HepG2 (cell line): ENCODE measurements around the gene TRUB1. TPM values are rescaled to one million over a fixed set of nuclear protein-coding genes. Genes with fewer than 3 reads are reported as not detected.

Experiments used
- ERF ChIP-seq: IDR thresholded peaks from 2 replicates; pipeline ENCODE4 v1.6.1; 2018; ENCODE audit warnings: missing biosample characterization, missing genetic modification reagents
- FOXK2 ChIP-seq: fragments of 450-650 bp; IDR thresholded peaks from 2 replicates; pipeline ENCODE4 v1.6.1; 2016
- HDAC1 ChIP-seq: sonication (generic); formaldehyde crosslinking; IDR thresholded peaks from 2 replicates; pipeline ENCODE4 v1.5.1; 2020; ENCODE audit warnings: mild to moderate bottlenecking, missing genetic modification reagents
- HNRNPH1 ChIP-seq: fragments of 200-400 bp; formaldehyde crosslinking; optimal IDR thresholded peaks from 2 replicates; pipeline ENCODE3; 2017; ENCODE audit warnings: mild to moderate bottlenecking, low read depth, low read length
- KDM3A ChIP-seq: IDR thresholded peaks from 2 replicates; pipeline ENCODE4 v1.6.1; 2018; ENCODE audit warnings: low read depth, missing compliant biosample characterization
- MAF1 ChIP-seq: sonication (generic); formaldehyde crosslinking; IDR thresholded peaks from 2 replicates; pipeline ENCODE4 v1.5.0; 2020; ENCODE audit warnings: missing genetic modification reagents, borderline replicate concordance
- NFIB ChIP-seq: sonication (generic); formaldehyde crosslinking; IDR thresholded peaks from 2 replicates; pipeline ENCODE4 v1.9.0; 2021; ENCODE audit warnings: missing genetic modification reagents, mild to moderate bottlenecking, borderline replicate concordance
- SATB2 ChIP-seq: sonication (generic); formaldehyde crosslinking; IDR thresholded peaks from 2 replicates; pipeline ENCODE4 v1.5.0; 2020; ENCODE audit warnings: missing genetic modification reagents
- TCF12 ChIP-seq, 2 experiments: fragments of 450-650 bp in 1 of 2; sonication (generic) in 1 of 2; formaldehyde crosslinking in 1 of 2; IDR thresholded peaks; 2 replicates each; pipeline versions ENCODE4 v1.6.1 to v1.8.0; 2017 to 2022; ENCODE audit warnings: antibody characterized with exemption in 1 of 2, mild to moderate bottlenecking in 1 of 2, missing genetic modification reagents in 1 of 2, moderate library complexity in 1 of 2
- ZMYM4 ChIP-seq: sonication (generic); formaldehyde crosslinking; IDR thresholded peaks from 2 replicates; pipeline ENCODE4 v1.8.1; 2023; ENCODE audit warnings: mild to moderate bottlenecking, missing genetic modification reagents
- ZNF207 ChIP-seq: fragments of 450-650 bp; IDR thresholded peaks from 2 replicates; pipeline ENCODE4 v1.6.1; 2016; ENCODE audit warnings: antibody characterized with exemption, borderline replicate concordance
- ZNF430 ChIP-seq: sonication (generic); formaldehyde crosslinking; IDR thresholded peaks from 2 replicates; pipeline ENCODE4 v1.9.0; 2021; ENCODE audit warnings: mild to moderate bottlenecking, missing genetic modification reagents
- ZNF496 ChIP-seq: sonication (generic); formaldehyde crosslinking; IDR thresholded peaks from 2 replicates; pipeline ENCODE4 v1.8.1; 2023; ENCODE audit warnings: mild to moderate bottlenecking, moderate library complexity, missing genetic modification reagents; ENCODE audit not compliant: insufficient replicate concordance
- ZNF652 ChIP-seq: IDR thresholded peaks from 2 replicates; pipeline ENCODE4 v1.6.1; 2016; ENCODE audit warnings: low read depth, borderline replicate concordance
- ZNF737 ChIP-seq: sonication (generic); formaldehyde crosslinking; IDR thresholded peaks from 2 replicates; pipeline ENCODE4 v1.5.0; 2020; ENCODE audit warnings: missing genetic modification reagents, mild to moderate bottlenecking, borderline replicate concordance
- ZNF891 ChIP-seq: sonication (generic); formaldehyde crosslinking; IDR thresholded peaks from 2 replicates; pipeline ENCODE4 v1.5.0; 2020; ENCODE audit warnings: mild to moderate bottlenecking, missing genetic modification reagents
- polyA plus RNA-seq, 8 experiments: library from polyadenylated mRNA; depleted of rRNA in 3 of 8; stranded (reverse) in 7 of 8; unstranded in 1 of 8; fragments of >200 nt; fragmentation: Illumina TruSeq in 4 of 8; extraction: Trizol in 4 of 8; gene quantifications; 2 replicates each; pipeline versions ENCODE4 v1.2.1 to v1.2.3, GENCODE V29; 2011 to 2016; ENCODE audit warnings: low read depth in 4 of 8, missing spikeins in 1 of 8, mixed read lengths in 1 of 8; ENCODE audit not compliant: insufficient read depth in 1 of 8
- total RNA-seq, 5 experiments: library from RNA; depleted of rRNA; stranded (reverse); fragments of >200 nt; fragmentation: Illumina TruSeq; extraction: Trizol; gene quantifications; 2 replicates each; pipeline ENCODE4 v1.2.3, GENCODE V29; 2016; ENCODE audit warnings: low read depth in 1 of 5
- TF ChIP-seq, protein P1 (sequence below): sonication (generic); formaldehyde crosslinking; IDR thresholded peaks from 2 replicates; pipeline ENCODE4 v1.4.0; 2020; ENCODE audit warnings: low read depth, mild to moderate bottlenecking, missing genetic modification reagents
- TF ChIP-seq, protein P2 (sequence below): sonication (generic); formaldehyde crosslinking; IDR thresholded peaks from 2 replicates; pipeline ENCODE4 v1.5.1; 2020; ENCODE audit warnings: missing genetic modification reagents, mild to moderate bottlenecking, borderline replicate concordance
- TF ChIP-seq, protein P3 (sequence below): sonication (generic); formaldehyde crosslinking; IDR thresholded peaks from 2 replicates; pipeline ENCODE4 v1.4.0; 2020; ENCODE audit warnings: missing genetic modification reagents
- TF ChIP-seq, protein P4 (sequence below): sonication (generic); formaldehyde crosslinking; IDR thresholded peaks from 2 replicates; pipeline ENCODE4 v1.4.0; 2020; ENCODE audit warnings: low read depth, mild to moderate bottlenecking, missing genetic modification reagents

Gene TRUB1
- total and polyA plus RNA-seq, 2 of the 13 experiments (the other 11 are each of a cell fraction or from before 2014, with no cell fraction given): 10.6 to 38.9 TPM

DNA sequence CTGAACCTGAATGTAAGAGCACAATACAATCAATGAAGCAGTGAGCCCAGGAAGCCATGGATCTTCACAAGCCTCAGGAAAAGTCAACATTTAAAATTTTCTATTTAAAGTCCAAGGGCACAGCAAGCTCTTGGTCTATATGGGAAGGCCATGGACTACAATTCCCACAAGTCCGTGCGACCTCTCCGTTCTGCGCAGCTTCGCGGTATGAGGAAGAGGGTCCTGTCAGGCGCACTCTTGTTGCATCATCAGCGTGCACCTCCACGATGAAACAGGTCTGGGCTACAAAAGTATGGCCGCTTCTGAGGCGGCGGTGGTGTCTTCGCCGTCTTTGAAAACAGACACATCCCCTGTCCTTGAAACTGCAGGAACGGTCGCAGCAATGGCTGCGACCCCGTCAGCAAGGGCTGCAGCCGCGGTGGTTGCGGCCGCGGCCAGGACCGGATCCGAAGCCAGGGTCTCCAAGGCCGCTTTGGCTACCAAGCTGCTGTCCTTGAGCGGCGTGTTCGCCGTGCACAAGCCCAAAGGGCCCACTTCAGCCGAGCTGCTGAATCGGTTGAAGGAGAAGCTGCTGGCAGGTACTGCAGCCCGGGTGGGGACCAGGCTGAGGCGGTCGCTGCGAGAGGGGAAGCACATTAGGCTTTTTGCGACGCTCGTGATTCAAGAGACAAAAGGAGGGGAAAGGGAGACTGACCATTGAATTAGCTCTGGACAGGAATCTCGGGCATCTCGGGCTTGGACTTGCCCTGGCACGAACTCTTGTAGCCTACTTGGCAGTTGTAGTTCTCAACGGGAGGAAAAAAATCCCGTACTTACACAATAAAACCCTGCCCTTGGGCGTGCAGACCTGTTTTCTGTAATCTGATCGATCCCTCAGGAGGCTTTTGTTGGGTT lies at the start of gene TRUB1 (continued):
- TF ChIP-seq KDM3A: 0 out of 2 replicates have a peak, but pooled peaks have one; percentile 25
- peak; percentile 97 for TF ChIP-seq ZMYM4 (CRISPR knock-in tag)
- TF ChIP-seq, protein P1, sequence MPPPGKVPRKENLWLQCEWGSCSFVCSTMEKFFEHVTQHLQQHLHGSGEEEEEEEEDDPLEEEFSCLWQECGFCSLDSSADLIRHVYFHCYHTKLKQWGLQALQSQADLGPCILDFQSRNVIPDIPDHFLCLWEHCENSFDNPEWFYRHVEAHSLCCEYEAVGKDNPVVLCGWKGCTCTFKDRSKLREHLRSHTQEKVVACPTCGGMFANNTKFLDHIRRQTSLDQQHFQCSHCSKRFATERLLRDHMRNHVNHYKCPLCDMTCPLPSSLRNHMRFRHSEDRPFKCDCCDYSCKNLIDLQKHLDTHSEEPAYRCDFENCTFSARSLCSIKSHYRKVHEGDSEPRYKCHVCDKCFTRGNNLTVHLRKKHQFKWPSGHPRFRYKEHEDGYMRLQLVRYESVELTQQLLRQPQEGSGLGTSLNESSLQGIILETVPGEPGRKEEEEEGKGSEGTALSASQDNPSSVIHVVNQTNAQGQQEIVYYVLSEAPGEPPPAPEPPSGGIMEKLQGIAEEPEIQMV (CRISPR knock-in tag): 0 out of 2 replicates have a peak, but pooled peaks have one; percentile 43
- TF ChIP-seq, protein P2, sequence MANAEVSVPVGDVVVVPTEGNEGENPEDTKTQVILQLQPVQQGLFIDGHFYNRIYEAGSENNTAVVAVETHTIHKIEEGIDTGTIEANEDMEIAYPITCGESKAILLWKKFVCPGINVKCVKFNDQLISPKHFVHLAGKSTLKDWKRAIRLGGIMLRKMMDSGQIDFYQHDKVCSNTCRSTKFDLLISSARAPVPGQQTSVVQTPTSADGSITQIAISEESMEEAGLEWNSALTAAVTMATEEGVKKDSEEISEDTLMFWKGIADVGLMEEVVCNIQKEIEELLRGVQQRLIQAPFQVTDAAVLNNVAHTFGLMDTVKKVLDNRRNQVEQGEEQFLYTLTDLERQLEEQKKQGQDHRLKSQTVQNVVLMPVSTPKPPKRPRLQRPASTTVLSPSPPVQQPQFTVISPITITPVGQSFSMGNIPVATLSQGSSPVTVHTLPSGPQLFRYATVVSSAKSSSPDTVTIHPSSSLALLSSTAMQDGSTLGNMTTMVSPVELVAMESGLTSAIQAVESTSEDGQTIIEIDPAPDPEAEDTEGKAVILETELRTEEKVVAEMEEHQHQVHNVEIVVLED (CRISPR knock-in tag): peak; percentile 94
- no peak for TF ChIP-seq ZNF496
- TF ChIP-seq ZNF207: no peak
- TF ChIP-seq, protein P3, sequence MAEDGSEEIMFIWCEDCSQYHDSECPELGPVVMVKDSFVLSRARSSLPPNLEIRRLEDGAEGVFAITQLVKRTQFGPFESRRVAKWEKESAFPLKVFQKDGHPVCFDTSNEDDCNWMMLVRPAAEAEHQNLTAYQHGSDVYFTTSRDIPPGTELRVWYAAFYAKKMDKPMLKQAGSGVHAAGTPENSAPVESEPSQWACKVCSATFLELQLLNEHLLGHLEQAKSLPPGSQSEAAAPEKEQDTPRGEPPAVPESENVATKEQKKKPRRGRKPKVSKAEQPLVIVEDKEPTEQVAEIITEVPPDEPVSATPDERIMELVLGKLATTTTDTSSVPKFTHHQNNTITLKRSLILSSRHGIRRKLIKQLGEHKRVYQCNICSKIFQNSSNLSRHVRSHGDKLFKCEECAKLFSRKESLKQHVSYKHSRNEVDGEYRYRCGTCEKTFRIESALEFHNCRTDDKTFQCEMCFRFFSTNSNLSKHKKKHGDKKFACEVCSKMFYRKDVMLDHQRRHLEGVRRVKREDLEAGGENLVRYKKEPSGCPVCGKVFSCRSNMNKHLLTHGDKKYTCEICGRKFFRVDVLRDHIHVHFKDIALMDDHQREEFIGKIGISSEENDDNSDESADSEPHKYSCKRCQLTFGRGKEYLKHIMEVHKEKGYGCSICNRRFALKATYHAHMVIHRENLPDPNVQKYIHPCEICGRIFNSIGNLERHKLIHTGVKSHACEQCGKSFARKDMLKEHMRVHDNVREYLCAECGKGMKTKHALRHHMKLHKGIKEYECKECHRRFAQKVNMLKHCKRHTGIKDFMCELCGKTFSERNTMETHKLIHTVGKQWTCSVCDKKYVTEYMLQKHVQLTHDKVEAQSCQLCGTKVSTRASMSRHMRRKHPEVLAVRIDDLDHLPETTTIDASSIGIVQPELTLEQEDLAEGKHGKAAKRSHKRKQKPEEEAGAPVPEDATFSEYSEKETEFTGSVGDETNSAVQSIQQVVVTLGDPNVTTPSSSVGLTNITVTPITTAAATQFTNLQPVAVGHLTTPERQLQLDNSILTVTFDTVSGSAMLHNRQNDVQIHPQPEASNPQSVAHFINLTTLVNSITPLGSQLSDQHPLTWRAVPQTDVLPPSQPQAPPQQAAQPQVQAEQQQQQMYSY (CRISPR knock-in tag): no peak
- no peak for TF ChIP-seq HNRNPH1
- TF ChIP-seq ERF (CRISPR knock-in tag): peak; percentile 89
- TF ChIP-seq TCF12 (IDR thresholded peaks at IDR 0.05): no peak
- no peak for TF ChIP-seq TCF12 (CRISPR knock-in tag; IDR thresholded peaks at IDR 0.05)
- TF ChIP-seq ZNF430 (CRISPR knock-in tag): peak; percentile 78
- TF ChIP-seq ZNF652 (CRISPR knock-in tag): no peak
- TF ChIP-seq ZNF737 (CRISPR knock-in tag): 0 out of 2 replicates have a peak, but pooled peaks have one; percentile 75
- TF ChIP-seq MAF1: no peak
- TF ChIP-seq NFIB (CRISPR knock-in tag): no peak
- no peak for TF ChIP-seq FOXK2
- no peak for TF ChIP-seq SATB2 (CRISPR knock-in tag)
- TF ChIP-seq, protein P4, sequence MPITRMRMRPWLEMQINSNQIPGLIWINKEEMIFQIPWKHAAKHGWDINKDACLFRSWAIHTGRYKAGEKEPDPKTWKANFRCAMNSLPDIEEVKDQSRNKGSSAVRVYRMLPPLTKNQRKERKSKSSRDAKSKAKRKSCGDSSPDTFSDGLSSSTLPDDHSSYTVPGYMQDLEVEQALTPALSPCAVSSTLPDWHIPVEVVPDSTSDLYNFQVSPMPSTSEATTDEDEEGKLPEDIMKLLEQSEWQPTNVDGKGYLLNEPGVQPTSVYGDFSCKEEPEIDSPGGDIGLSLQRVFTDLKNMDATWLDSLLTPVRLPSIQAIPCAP (CRISPR knock-in tag): no peak
- TF ChIP-seq ZNF891 (CRISPR knock-in tag): peak; percentile 48; the same call in 1 of the 2 replicates
- TF ChIP-seq HDAC1 (CRISPR knock-in tag): peak; percentile 67
